ENCODE results near the gene IL23R.
A peak's percentile ranks its signal among the peaks of the same experiment; 100 is the strongest.

Gene IL23R

GRCh38 chr1:67166196-67166595, at the start of gene IL23R:
IL23R (plus strand) TSS chr1:67166454; CDS start chr1:67168121, 1,667 bp downstream.
- DNase-seq (ENCODE audit: low read depth) = no peak
- no peak for TF ChIP-seq CTCF (IDR thresholded peaks at IDR 0.05; ENCODE audit: low read length, missing control alignments)
- H3K4me3 ChIP-seq (replicated peaks; ENCODE audit: low read depth, low read length) = no peak within 1 kb of the TSS

- DNase-seq (ENCODE audit: low read depth) = no peak
Measured at GRCh38 chr1:67118191-67118590, 48.1 kb upstream of the IL23R start.

GRCh38 chr1:67118646-67119045, 47.6 kb upstream of the IL23R start:
- no peak for DNase-seq (ENCODE audit: low read depth)
- no peak for TF ChIP-seq CTCF (IDR thresholded peaks at IDR 0.05; ENCODE audit: low read length, missing control alignments)
- H3K4me3 ChIP-seq (replicated peaks; ENCODE audit: low read depth, low read length) = no peak overlapping the region

More at GRCh38 chr1:67118191-67118590, 48.1 kb upstream of the IL23R start:
- TF ChIP-seq CTCF (IDR thresholded peaks at IDR 0.05; ENCODE audit: low read length, missing control alignments) = no peak
- no peak overlapping the region for H3K4me3 ChIP-seq (replicated peaks; ENCODE audit: low read depth, low read length)

GRCh38 chr1:67120855-67121619, 45.2 kb upstream of the IL23R start:
- TF ChIP-seq CTCF (IDR thresholded peaks at IDR 0.05; ENCODE audit: low read length, missing control alignments) = no peak
- DNase-seq (ENCODE audit: low read depth) = no peak
- no peak overlapping the region for H3K4me3 ChIP-seq (replicated peaks; ENCODE audit: low read depth, low read length)

- no peak overlapping the region for H3K4me3 ChIP-seq (replicated peaks; ENCODE audit: low read depth, low read length)
- no peak for TF ChIP-seq CTCF (IDR thresholded peaks at IDR 0.05; ENCODE audit: low read length, missing control alignments)
- DNase-seq (ENCODE audit: low read depth) = no peak
Measured at GRCh38 chr1:67124455-67124854, 41.8 kb upstream of the IL23R start.

- DNase-seq (ENCODE audit: low read depth) = peak; percentile 24
- H3K4me3 ChIP-seq (replicated peaks; ENCODE audit: low read depth, low read length) = no peak overlapping the region
- peak; percentile 30 for TF ChIP-seq CTCF (IDR thresholded peaks at IDR 0.05; ENCODE audit: low read length, missing control alignments)
Measured at GRCh38 chr1:67126111-67126746, 40.0 kb upstream of the IL23R start.

All from fibroblast of pulmonary artery (primary cell).